GM18951 (cell line): ENCODE measurements around the gene MAGOHB.

Experiments
- POLR2A ChIP-seq: IDR thresholded peaks from 4 replicates; pipeline ENCODE4 v1.6.1; 2011; ENCODE audit warnings: mild to moderate bottlenecking; ENCODE audit not compliant: insufficient read length, insufficient read depth; ENCODE audit errors: extremely low read depth
- in situ Hi-C: fragments of 300-500 bp; cut with MboI; formaldehyde crosslinking; loops from one replicate; pipeline ENCODE4 v1.12.0; 2022; ENCODE audit warnings: low sequenced_read_pairs, mixed read lengths, inconsistent platforms; ENCODE audit not compliant: unreplicated experiment

MAGOHB gene

DNA sequence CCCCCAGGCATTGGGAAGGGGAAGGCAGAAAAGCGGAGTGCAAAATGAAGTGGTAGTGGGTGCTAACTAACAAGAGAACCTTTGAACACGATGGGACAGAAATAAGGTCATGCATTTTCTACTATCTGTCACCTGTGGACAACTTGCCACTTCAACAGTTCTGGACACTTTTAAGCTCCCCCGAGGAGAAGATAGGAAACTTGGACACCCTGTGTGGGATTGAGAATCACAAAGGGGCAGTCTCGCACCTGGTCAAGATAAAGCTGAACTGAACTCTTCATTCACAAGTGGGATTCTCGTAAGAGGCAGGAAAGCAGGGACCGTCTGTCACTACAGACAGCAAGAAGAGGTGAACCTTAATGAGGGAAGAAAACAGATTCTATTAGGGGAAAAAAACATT lies 56.1 kb downstream of the MAGOHB start:
- no peak for TF ChIP-seq POLR2A
- in situ Hi-C loops, result no loop called here

DNA sequence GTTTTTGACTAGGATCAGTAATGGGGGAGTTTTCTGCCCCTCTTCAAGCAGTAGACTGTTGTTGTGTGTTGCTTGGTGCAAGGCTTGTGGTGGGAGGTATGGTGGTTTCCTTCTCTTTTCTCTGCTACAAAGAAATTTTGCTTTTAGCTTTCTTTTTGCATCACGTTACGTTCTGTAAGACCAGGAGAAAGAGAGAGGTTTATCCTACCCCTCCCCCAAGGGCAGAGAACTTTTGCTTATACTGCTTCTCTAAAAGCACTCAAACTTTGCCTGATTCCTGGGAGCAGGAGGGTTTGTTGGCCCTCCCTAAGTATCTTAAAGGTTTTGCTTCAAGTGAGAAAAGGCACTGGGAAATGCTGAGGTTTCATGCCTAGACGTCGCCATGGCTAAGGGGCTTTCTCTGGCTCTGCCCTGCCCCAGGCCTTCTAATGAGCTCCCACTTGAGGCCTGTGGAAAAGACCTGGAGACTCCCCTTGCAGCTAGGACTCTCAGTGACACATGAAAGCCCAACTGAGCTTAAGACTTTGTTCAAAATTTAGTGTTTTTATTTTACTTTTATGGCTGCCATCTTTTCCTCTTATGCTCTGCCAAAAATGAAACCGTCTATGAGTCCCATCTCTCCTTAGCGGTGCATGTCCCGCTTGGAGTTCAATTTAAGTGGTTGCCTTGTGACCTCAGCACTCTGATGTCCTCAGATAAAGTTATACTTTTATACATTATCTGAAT lies 58.5 kb downstream of the MAGOHB start:
- no peak for TF ChIP-seq POLR2A
- in situ Hi-C loops, result no loop called here

DNA sequence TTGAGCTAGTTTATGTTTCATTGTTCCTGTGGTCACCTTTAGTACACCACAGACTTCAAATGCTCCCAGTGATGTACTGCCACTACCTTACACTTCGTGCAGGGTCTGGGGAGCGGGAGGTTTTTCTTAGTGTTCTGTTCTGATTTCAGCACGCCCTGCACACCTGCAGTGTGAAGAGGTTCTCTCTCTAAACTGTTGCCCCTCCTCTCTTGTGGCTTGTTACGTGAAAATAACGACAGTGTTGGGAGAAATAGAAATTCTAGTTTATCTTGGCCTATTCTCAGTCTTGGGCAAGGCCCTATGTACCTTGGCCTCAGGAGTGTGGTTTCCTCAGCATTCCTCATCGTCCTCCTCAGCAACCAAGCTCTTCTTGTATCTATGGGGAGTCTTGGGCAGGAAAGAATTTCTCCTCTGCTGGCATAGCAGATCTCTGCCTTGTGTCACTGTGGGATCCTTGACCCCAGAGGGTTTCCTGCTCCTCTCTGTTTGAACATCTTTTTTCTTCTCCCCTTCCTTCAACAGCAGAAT lies 59.1 kb downstream of the MAGOHB start:
- TF ChIP-seq POLR2A, result no peak

More for the DNA sequence above, 59.1 kb downstream of the MAGOHB start:
- in situ Hi-C loops, result no loop called here
